Type B pancreatic cell (in vitro differentiated cells): ENCODE data around the gene STAU1. TPM values are rescaled to one million over a fixed set of nuclear protein-coding genes. Genes with fewer than 3 reads are reported as not detected.

Experiments
- DNase-seq: peaks from one replicate; pipeline ENCODE4 v3.0.0; 2021; ENCODE audit warnings: mixed read lengths; ENCODE audit not compliant: unreplicated experiment; ENCODE audit errors: extremely low spot score
- H3K27ac Mint-ChIP-seq: 2 replicates; pipeline ENCODE4 v1.8.0; 2021; ENCODE audit warnings: mild to moderate bottlenecking, mixed read lengths
- H3K27me3 Mint-ChIP-seq: 2 replicates; pipeline ENCODE4 v1.8.0; 2021; ENCODE audit warnings: mixed read lengths
- H3K36me3 Mint-ChIP-seq: 2 replicates; pipeline ENCODE4 v1.8.0; 2021; ENCODE audit warnings: mixed read lengths
- H3K4me1 Mint-ChIP-seq: one replicate; pipeline ENCODE4 v1.8.0; 2021; ENCODE audit warnings: mixed read lengths; ENCODE audit not compliant: unreplicated experiment
- H3K4me3 Mint-ChIP-seq: 2 replicates; pipeline ENCODE4 v1.8.0; 2021; ENCODE audit warnings: mild to moderate bottlenecking, mixed read lengths
- H3K9me3 Mint-ChIP-seq: 2 replicates; pipeline ENCODE4 v1.8.0; 2021; ENCODE audit warnings: mixed read lengths
- total RNA-seq: library from RNA; stranded (reverse); gene quantifications from 2 replicates; pipeline ENCODE4 v1.2.1, GENCODE V29; 2021; ENCODE audit warnings: low replicate concordance
- TF ChIP-seq, protein P1 (sequence below): fragments of 200-600 bp; sonication (generic); conservative IDR thresholded peaks from 2 replicates; pipeline ENCODE4 v1.5.0; 2021; ENCODE audit warnings: antibody characterized with exemption, mild to moderate bottlenecking

Gene STAU1
- total RNA-seq, 1 donor from 2014 or later, result 79.8 TPM

GRCh38 chr20:49149281-49150045 lies 38.7 kb downstream of the STAU1 start:
- Mint-ChIP-seq H3K27ac (no peak overlapping the region), H3K4me1 (peaks cover 7% of the 10 kb centered on the region), H3K4me3 (no peak overlapping the region), H3K36me3 (peaks cover 37% of the 10 kb centered on the region), H3K27me3 (no peaks in the 10 kb centered on the region), H3K9me3 (no peaks in the 10 kb centered on the region)
- TF ChIP-seq, protein P1, sequence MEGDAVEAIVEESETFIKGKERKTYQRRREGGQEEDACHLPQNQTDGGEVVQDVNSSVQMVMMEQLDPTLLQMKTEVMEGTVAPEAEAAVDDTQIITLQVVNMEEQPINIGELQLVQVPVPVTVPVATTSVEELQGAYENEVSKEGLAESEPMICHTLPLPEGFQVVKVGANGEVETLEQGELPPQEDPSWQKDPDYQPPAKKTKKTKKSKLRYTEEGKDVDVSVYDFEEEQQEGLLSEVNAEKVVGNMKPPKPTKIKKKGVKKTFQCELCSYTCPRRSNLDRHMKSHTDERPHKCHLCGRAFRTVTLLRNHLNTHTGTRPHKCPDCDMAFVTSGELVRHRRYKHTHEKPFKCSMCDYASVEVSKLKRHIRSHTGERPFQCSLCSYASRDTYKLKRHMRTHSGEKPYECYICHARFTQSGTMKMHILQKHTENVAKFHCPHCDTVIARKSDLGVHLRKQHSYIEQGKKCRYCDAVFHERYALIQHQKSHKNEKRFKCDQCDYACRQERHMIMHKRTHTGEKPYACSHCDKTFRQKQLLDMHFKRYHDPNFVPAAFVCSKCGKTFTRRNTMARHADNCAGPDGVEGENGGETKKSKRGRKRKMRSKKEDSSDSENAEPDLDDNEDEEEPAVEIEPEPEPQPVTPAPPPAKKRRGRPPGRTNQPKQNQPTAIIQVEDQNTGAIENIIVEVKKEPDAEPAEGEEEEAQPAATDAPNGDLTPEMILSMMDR, result no peak
- no peak for DNase-seq

GRCh38 chr20:49148601-49149000 lies 39.5 kb downstream of the STAU1 start:
- TF ChIP-seq, protein P1, result no peak
- H3K4me3 Mint-ChIP-seq, result no peak overlapping the region
- H3K27me3 Mint-ChIP-seq, result no peaks in the 10 kb centered on the region
- H3K4me1 Mint-ChIP-seq, result peaks cover 7% of the 10 kb centered on the region
- H3K9me3 Mint-ChIP-seq, result no peaks in the 10 kb centered on the region
- DNase-seq, result no peak
- H3K27ac Mint-ChIP-seq, result no peak overlapping the region
- H3K36me3 Mint-ChIP-seq, result peaks cover 39% of the 10 kb centered on the region

GRCh38 chr20:49147296-49147695 lies 40.8 kb downstream of the STAU1 start:
- Mint-ChIP-seq H3K27ac (no peak overlapping the region), H3K27me3 (no peaks in the 10 kb centered on the region), H3K4me3 (no peak overlapping the region), H3K9me3 (no peaks in the 10 kb centered on the region), H3K36me3 (peaks cover 46% of the 10 kb centered on the region), H3K4me1 (peaks cover 7% of the 10 kb centered on the region)
- TF ChIP-seq, protein P1, result no peak
- DNase-seq, result no peak

- Mint-ChIP-seq H3K27me3 (no peaks in the 10 kb centered on the region), H3K4me3 (no peak overlapping the region), H3K36me3 (peaks cover 46% of the 10 kb centered on the region), H3K9me3 (no peaks in the 10 kb centered on the region), H3K27ac (no peak overlapping the region), H3K4me1 (peaks cover 7% of the 10 kb centered on the region)
- DNase-seq, result no peak
- TF ChIP-seq, protein P1, result no peak
These were observed 41.5 kb downstream of the STAU1 start for GRCh38 chr20:49146442-49147225.

- no peak for DNase-seq
These were observed 47.3 kb downstream of the STAU1 start for GRCh38 chr20:49140834-49141233.

More at GRCh38 chr20:49140834-49141233, 47.3 kb downstream of the STAU1 start:
- Mint-ChIP-seq H3K36me3 (peaks cover 19% of the 10 kb centered on the region), H3K4me1 (no peaks in the 10 kb centered on the region), H3K9me3 (no peaks in the 10 kb centered on the region), H3K27ac (no peak overlapping the region), H3K4me3 (no peak overlapping the region), H3K27me3 (no peaks in the 10 kb centered on the region)
- TF ChIP-seq, protein P1, result no peak
